ENCODE data around the gene CTCFL.

CTCFL gene

DNA sequence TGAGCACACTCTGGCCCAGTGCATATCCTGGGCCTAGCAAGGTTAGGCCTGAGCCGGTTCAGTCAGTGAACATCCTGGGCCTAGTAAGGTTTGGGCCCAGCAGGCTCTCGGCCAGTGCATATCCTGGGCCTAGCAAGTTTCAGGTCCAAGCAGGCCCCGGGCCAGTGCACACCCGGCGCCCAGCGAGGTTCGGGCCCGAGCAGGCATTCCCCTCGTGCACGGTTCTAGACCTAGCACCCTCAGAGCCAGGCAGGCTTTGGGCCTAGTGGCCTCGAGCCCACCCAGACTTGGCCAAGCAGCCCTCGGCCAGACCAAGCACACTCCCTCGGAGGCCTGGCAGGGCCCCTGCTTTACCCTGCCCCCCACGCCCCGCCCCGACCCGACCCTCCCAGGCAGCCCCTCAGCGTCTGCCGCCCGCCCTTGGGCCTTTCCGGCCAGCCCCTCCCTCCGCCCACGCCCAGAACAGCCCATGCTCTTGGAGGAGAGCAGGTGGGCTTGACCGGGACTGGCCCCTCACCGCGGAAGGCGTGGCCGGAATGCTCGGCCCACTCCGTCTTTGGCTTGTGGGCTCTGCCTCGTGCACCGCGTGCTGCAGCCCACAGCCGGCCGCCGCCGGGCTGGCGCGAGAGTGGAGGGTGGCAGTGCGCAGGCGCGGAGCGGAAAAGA, at the start of gene CTCFL:
Gene CTCFL (minus strand): TSS at position 630 of the 666 bp plus-strand sequence. CDS start 935 bp downstream, outside the sequence.
- DNase-seq (ENCODE audit: low read depth in 2 of 2, low spot score in 1 of 2), result no peak

- no peak for DNase-seq (ENCODE audit: low read depth in 2 of 2, low spot score in 1 of 2)
Measured at GRCh38 chr20:57573894-57574293, 49.0 kb upstream of the CTCFL start.

GRCh38 chr20:57573242-57573641, 48.3 kb upstream of the CTCFL start:
- DNase-seq (ENCODE audit: low read depth in 2 of 2, low spot score in 1 of 2), result no peak

DNA sequence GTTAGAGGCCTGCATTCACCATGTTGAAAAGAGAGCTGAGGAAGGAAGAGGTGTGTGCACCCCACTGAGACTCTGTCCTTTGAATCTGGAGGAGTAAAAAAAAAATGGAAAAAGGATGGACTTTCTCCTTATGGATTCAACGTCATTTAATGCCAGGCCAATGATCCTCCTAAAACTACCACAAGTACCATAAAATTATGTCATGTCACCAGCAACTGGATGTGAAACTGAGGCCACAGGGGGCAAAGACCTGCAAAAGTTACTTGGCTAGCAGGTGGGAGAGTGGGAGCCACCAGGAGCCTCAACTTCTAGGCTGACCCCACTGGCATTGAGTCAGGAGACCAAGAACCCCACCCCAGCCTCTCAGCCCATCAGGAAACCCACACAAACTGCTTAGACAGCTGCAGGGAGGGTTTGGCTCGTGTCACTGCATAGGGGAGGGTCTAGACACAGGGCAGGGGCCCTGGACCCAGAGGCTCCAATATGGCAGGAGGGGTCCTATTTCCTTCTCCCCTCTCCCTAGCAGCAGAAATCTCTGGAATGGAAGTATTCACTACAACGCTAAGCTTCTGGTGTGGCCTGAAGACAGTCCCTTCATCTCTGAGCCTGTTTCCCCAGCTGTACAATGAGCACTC, 47.0 kb upstream of the CTCFL start:
- DNase-seq (ENCODE audit: low read depth in 2 of 2, low spot score in 1 of 2), result no peak

DNA sequence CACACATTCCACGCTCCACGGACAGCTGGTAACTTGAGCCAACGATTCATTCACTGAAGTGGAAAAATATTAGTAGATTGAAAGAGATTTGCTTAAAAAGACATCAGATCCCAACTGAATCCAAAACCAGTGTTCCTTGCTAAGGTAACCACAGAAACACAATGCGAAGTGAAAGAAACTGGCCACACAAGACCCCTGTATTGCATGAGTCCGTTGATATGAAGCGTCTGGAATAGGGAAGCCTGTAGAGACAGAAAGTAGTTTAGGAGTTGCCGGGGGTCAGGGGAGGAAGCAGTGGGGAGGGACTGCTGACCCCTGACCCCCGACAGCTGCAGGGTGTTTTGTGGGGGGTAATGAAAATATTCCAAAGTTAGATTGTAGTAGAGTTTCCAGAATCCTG, 46.0 kb upstream of the CTCFL start:
- DNase-seq (ENCODE audit: low read depth in 2 of 2, low spot score in 1 of 2), result no peak

GRCh38 chr20:57570145-57570850, 45.4 kb upstream of the CTCFL start:
- no peak for DNase-seq (ENCODE audit: low read depth in 2 of 2, low spot score in 1 of 2)

GRCh38 chr20:57568960-57569359, 44.0 kb upstream of the CTCFL start:
- no peak for DNase-seq (ENCODE audit: low read depth in 2 of 2, low spot score in 1 of 2)

GRCh38 chr20:57568088-57568896, 43.4 kb upstream of the CTCFL start:
- no peak for DNase-seq (ENCODE audit: low read depth in 2 of 2, low spot score in 1 of 2)

DNA sequence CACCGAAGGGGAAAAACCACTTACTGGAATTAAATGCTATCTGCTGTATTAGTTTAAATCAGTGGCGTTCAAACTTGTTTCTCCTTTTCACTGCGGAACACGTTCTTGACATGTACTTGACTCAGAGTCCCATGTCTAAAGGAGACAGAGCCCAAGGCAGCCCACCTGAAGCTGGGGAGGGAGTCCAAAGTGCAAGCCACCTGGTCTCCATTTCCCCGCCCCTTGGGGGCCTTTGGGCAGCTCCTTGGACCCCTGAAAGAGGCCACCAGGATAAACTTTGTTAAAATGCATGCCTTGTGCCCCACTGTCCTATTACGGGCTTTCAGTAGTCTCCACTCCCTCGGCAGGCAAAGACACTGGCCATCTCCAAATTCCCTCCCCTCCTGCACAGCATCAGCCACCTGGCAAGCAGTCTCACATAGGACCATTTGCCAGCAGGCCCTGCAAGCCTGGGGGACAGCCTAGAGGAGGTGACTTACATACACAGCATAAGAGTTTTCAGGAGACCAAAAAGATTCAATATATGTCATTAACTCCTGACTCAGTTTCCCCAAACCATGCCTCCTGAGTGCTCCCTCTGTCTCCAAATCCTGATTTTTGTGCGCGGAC, 42.6 kb upstream of the CTCFL start:
- no peak for DNase-seq (ENCODE audit: low read depth in 2 of 2, low spot score in 1 of 2)

DNA sequence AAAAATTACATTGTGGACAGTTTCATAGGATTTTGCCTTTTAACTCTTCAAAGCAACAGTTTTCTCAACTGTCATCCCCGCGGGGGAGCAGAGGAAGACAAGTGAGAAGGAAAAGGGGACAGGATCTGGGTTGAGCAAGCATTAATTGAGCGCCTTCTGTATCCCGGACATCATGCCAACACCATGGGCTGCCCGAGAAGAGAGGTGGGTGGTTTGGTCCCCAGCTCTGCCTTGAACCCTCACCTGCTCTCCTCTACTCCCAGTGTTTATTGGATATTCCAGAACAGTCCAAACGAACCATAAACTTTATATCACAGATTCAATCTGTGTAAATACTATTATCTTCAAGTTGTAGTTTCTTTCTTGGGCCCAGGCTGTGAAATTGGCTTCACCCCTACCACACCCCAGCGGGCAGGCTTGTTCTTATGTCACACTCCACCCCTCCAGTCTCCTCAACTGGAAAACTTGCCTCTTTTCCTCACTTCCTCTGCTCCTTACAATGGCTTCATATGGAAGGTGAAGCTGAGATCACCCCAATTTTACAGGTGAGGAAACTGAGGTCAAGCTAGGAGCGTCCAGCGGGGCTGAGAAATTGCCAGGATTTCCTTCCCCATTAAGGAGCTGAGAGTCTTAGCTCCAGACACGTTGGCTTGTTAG, 42.0 kb upstream of the CTCFL start:
- DNase-seq (ENCODE audit: low read depth in 2 of 2, low spot score in 1 of 2), result no peak

DNA sequence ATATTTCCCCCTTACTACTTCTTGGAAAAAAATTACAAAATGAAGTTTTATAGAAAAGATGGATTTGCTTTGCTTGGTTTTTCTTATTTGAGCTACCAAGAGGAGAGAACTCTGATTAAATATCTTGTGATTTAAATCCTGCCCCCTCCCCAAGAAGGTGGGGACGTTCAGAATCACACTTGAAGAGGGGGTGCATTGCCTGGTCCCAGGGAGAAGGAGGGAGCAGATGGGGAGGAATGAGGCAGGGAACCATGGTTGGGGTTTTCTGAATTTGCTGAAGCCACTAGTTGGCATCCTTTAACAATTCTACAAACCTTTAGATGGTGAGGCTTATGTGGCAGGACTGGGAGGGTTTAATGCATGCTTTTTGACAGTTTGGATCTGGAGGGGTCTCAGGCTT, 41.5 kb upstream of the CTCFL start:
- no peak for DNase-seq (ENCODE audit: low read depth in 2 of 2, low spot score in 1 of 2)

DNA sequence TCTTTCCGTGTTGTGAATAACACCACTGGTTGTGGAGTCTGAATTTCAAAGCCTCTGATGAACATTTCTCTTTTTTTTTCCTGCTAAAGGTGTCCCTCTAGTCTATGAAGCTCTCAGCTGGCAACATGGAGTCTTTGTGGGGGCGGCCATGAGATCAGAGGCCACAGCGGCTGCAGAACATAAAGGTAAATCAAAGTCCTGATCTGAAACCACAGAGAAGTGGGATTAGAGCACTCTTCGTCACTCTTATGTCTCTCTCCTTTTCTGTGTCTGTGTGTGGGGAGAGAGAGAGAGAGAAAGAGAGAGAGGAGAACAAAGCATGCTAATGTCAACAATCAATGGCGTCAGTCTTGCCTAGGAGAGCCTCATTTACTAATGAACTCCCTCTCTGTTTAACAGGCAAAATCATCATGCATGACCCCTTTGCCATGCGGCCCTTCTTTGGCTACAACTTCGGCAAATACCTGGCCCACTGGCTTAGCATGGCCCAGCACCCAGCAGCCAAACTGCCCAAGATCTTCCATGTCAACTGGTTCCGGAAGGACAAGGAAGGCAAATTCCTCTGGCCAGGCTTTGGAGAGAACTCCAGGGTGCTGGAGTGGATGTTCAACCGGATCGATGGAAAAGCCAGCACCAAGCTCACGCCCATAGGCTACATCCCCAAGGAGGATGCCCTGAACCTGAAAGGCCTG, 40.2 kb upstream of the CTCFL start:
- no peak for DNase-seq (ENCODE audit: low read depth in 2 of 2, low spot score in 1 of 2)

DNA sequence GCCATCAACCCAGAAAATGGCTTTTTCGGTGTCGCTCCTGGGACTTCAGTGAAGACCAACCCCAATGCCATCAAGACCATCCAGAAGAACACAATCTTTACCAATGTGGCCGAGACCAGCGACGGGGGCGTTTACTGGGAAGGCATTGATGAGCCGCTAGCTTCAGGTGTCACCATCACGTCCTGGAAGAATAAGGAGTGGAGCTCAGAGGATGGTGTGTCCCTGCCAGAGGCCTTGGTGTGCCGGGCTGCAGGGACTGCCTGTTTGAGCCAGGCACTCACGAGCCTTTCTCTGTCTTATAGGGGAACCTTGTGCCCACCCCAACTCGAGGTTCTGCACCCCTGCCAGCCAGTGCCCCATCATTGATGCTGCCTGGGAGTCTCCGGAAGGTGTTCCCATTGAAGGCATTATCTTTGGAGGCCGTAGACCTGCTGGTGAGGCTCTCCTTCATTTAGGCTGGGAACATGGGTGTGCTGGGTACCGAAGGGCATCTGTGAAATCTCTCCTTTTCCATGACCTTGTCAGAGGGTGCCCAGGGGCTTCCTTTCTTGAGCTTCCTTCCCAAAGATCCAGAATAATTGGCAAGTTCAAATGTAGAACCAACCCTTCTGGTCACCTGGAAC, 39.4 kb upstream of the CTCFL start:
- no peak for DNase-seq (ENCODE audit: low read depth in 2 of 2, low spot score in 1 of 2)

- no peak for DNase-seq (ENCODE audit: low read depth in 2 of 2, low spot score in 1 of 2)
Measured at GRCh38 chr20:57563522-57563921, 38.6 kb upstream of the CTCFL start.

- DNase-seq (ENCODE audit: low read depth in 2 of 2, low spot score in 1 of 2), result no peak
Measured at GRCh38 chr20:57562541-57563465, 37.9 kb upstream of the CTCFL start.

DNA sequence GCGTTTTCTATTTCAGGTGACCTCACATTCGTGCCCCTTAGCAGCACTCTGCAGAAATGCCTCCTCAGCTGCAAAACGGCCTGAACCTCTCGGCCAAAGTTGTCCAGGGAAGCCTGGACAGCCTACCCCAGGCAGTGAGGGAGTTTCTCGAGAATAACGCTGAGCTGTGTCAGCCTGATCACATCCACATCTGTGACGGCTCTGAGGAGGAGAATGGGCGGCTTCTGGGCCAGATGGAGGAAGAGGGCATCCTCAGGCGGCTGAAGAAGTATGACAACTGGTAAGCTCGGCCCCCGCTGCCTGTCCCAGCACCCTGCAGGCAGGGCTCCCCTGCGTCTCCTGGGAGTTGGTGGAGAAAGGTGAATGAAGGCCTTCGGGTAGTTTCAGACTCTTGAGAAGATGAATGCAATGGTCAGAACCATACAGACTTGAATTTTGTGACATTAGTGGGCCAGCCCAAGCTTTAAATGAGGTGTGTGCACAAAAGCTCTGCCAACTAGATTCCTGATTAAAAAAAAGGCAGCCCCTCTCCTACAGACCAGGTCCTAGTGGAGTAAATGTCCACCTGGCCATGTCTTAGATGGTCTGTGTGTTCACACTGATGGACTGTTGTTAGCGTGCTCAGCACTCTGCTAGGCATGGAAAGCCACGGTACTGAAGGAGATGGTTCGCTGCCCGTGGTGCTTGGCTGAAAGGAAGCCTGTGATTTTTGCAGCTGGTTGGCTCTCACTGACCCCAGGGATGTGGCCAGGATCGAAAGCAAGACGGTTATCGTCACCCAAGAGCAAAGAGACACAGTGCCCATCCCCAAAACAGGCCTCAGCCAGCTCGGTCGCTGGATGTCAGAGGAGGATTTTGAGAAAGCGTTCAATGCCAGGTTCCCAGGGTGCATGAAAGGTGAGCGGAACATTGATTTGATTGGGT, 36.7 kb upstream of the CTCFL start:
- DNase-seq (ENCODE audit: low read depth in 2 of 2, low spot score in 1 of 2), result no peak

DNA sequence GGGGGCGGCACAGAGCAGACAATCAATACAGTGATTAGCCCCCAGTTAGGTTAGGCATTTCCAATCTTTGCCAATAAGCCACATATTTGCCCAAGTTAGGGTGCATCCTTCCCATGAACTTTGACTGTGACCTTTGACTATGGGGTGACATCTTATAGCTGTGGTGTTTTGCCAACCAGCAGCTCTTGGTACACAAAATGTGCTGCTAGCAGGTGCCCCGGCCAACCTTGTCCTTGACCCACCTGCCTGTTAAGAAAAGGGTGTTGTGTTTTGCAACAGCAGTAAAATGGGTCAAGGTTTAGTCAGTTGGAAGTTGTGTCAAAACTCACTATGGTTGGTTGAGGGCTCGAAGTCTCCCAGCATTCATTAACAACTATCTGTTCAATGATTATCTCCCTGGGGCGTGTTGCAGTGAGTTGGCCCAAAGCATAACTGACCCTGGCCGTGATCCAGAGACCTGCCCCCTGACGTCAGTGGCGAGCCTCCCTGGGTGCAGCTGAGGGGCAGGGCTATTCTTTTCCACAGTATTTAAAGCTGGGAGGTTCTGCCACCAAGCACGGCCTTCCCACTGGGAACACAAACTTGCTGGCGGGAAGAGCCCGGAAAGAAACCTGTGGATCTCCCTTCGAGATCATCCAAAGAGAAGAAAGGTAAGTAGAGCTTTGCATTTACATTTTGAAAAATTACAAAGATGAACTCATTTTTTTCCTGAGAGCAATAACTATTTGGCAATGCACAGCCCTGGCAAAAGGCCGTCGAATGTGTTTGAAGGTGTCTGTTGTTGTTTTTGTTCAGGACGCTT, 35.8 kb upstream of the CTCFL start, which contains the start of gene PCK1:
Gene PCK1 (plus strand): TSS at position 557 of the 802 bp plus-strand sequence. CDS start 302 bp downstream, outside the sequence.
- no peak for DNase-seq (ENCODE audit: low read depth in 2 of 2, low spot score in 1 of 2)
